SIG-M5 treated with dmso at 0.1 percent for 504 hours (cell line): ENCODE measurements around the gene GATA5.

ENCODE experiments used
- DNase-seq: peaks from one replicate; lab custom pipeline; 2025; ENCODE audit not compliant: unreplicated experiment; lab: John Stamatoyannopoulos, UW

Gene GATA5

DNA sequence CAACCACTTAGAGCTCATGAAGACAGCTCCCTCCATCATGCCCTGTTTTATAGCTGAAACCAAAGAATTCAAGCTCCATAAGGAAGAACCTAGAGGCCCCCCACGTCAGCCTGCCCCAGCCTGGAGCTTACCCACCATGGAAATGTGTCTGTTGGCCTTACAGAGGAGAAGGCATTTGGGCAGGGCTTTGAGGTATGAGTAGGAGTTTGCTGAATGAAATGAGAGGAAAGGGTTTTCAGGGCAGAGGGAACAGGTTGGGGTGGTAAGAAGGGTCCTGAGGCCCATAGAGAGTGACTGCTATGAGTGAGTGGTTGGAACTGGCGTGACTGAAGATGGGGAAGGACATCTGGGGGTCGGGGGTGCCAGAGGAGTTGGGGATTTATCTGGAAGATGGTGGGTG, 12.7 kb upstream of the GATA5 start:
- DNase-seq, result no peak

GRCh38 chr20:62487561-62488354, 12.0 kb upstream of the GATA5 start:
- no peak for DNase-seq

GRCh38 chr20:62487118-62487517, 11.3 kb upstream of the GATA5 start:
- DNase-seq, result no peak

- DNase-seq, result no peak
Measured at GRCh38 chr20:62486484-62486883, 10.7 kb upstream of the GATA5 start.

GRCh38 chr20:62485701-62486089, 9.9 kb upstream of the GATA5 start:
- DNase-seq, result no peak

DNA sequence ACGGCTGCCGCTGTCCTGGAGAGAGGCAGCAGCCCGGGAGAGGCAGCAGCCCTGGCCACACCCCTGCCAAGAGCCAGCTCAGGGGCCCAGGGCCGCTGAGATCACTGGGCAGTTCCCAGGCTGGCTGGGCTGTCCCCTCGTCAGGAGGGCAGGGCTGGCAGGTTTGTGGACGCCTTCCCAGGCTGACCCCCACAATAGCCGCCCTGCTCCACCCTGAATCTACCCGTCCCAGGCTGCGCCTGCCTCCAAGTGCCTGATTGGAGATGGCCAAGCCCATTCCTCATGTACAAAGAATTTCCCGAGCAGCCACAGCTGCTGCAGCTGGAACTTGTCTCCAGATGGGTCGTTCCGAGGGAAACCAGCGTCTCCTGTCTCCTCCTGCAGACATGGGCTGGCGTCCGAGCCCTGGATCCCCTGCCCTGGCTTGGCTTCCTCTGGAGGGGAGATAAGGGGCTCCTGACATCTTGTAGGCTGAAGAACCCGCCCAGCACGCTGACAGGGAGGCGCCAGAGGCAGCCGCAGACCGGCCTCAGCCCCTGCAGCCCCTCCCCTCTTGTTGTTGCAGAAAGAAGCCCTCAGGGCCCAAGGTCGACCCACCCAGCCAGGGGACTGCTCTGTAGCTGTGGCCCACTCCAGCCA, 9.4 kb upstream of the GATA5 start:
- no peak for DNase-seq

- DNase-seq, result no peak
Measured at GRCh38 chr20:62484478-62484877, 8.7 kb upstream of the GATA5 start.

- DNase-seq, result no peak
Measured at GRCh38 chr20:62483613-62484458, 8.0 kb upstream of the GATA5 start.

- DNase-seq, result no peak
Measured at GRCh38 chr20:62482974-62483373, 7.2 kb upstream of the GATA5 start.

- no peak for DNase-seq
Measured at GRCh38 chr20:62482146-62482809, 6.5 kb upstream of the GATA5 start.

DNA sequence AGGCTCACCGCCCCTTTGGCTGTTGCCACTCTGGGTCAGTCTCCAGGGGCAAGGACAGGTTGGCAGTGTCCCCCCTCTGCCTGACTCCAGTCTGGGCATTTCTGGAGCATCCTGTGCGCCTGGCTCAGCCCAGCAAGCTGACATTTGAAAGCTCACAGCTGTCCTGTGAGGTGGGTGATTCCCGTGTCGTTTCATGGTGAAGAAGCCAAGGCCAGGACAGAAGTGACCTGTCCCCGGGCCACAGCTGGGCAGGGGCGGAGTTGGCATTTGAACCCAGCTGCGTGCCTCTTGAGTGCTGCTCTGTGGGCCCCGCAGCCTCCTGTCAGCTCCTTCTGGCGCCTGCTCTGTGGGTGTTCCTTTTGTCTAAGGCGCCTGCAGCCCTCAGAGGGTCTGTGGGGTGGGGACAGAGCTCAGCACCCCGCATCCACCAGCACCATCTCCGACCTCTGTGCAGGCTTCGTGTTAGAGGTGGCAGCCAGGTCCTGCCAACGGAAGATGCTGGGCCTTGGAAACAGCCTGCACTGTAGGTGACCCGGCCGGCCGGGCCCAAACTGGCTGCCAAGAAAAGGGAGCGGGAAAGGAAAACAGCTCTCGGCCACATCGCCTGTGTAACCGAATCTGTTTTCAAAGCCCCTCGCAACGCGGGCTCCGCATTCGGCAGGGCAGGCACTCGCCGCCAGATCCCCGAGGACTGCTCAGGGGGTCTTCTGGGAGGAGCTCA, 5.8 kb upstream of the GATA5 start:
- DNase-seq, result no peak

GRCh38 chr20:62480318-62480717, 4.5 kb upstream of the GATA5 start:
- DNase-seq, result no peak

DNA sequence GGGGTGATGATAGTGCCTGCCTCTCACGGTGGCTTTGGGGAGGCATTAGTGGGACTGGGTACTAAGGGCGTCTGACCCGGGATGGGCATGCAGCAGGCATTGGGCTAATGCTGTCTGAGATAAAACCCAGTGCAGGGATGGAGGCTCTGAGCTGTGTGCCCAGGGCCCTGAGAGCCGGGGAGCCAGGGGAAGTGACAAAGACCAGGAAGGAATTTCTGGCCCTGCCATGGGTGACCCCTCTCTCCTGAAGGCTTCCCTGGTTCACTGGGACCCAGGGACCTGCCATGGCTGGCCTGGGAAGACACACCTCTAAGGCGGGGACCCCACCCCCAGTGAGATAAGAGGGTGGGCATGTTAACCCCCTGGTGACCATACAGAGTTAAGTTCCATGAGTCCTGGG, 3.9 kb upstream of the GATA5 start:
- DNase-seq, result no peak

GRCh38 chr20:62479156-62479555, 3.4 kb upstream of the GATA5 start:
- no peak for DNase-seq

DNA sequence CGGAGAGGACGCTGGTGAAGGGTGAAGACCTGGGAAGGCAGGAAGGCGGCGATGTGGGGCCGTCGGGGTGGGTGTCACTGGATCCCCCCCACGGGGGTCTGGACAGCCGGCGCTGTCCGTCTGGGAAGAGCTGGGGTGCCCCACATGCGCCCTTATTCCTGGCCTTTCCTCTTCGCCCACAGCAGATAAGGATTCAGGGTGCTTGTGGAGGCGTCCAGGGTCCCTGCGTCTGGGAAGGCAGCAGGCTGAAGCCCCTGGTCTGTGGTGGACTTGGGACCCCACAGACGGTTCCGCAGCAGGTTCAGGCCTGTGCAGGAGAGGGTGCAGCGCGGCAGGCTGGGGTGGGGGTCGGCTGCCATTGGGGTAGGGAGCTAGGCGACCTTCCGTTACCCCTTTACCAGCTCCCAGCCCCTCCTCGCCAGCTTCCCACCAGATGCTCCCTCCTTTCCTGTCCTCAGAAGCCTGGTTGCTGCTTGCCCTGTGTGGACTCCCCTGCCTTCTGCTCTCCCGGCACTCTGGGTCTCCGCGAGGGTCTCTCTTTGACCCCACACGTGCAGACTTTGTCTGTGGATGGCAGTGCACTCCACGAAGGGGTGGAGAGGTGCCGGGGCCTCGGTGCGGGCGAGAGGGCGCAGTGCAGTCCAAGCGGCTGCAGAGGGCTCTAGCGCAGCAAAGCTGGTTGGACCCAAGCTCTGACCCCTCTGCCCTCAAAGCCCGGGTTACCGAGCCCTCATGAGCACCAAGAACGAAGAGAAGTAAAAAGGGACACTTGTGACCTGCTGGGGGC, 2.1 kb upstream of the GATA5 start:
- DNase-seq, result no peak

DNA sequence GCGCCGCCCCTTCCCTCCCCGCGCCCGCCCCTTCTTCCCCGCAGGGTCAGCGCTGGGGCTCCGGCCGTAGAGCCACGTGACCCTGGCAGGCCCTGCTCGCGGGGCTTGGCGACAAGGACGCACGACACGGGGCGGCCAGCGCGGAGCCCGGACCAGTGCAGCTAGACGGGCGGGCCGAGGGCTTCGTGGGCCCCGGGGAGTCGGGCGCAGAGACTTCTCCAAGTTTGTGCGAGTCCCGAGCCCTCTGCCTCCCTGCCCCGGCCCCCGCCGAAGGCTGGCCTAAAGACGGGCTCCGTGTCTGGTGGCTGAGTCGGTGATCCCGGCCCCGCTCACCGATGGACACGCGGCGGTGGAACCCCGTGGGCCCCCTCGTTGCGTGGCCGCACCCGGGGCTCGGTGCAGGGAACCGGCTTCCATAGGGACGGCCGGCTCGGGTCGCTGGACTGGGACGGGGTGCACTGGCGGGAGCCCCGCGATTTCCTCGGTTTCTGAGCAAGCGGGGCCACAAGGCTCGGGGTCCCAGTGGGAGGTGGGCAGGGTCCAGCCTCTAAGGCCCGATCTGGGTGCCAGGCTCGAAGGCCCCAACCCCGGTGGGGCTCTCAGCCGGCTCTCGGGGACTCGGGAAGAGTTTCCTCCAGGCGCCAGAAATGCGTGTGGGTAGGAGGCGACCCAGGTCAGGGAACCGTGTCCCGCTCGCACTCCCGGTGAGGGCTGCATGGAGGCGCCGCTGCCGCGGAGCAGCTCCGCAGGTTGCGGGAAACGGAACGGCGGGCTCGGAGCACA, 452 bp upstream of the GATA5 start:
- DNase-seq, result no peak

DNA sequence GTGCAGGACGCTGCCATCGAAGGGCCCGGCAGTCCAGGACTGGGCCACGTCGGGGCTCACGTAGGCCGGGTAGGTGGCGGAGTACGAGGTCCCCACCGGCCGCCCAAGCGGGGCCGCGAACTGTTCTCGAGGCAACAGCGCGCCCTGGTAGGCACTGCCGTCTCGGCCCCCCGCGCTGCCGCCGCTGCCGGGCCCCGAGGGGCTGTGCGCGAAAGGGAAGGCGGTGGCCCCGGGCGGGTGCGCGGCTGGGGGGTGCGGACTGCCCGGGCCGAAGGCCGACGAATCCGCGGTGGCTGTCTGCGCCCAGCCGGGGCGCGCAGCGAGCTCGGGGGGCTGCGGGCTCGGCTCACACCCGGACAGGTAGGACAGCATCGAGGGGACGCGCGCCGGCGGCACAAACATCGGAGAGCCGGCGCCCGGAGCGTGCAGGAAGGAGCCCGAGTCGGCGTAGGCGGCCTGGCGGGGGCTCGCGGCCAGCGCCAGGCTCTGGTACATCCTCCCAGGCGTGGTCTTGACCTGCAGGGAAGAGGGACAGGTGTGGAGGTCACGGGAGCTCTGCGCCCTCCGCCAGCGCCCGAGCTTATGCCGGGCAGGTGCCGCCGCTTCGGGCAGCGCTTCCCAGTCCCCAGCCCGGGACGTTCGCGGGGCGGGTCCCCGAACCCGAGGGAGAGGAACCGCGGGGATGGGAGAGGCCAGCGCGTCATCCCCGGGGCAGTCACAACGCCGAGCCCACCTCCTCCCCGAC, 596 bp downstream of the GATA5 start:
- DNase-seq, result no peak

- no peak for DNase-seq
Measured at GRCh38 chr20:62474604-62475026, 1.2 kb downstream of the GATA5 start.
